Right ventricle myocardium superior (tissue), 1 donor: ENCODE results near the gene ALOX5. TPM values are rescaled to one million over a fixed set of nuclear protein-coding genes. Genes with fewer than 3 reads are reported as not detected.

ENCODE experiments used
- ATAC-seq: fragments of 200-7000 bp; cut with Tn5 transposase; one replicate; pipeline ENCODE4 v1.9.1; 2020; ENCODE audit warnings: mild to moderate bottlenecking; ENCODE audit not compliant: poor library complexity
- DNase-seq: peaks from one replicate; pipeline ENCODE4 v3.0.0-alpha.2; 2020
- intact Hi-C: fragments of 100-400 bp; cut with DNase I; formaldehyde crosslinking; loops from one replicate; pipeline ENCODE4 v1.11.2; 2022
- total RNA-seq: library from RNA; stranded (reverse); fragmentation: NEBNext Ultra II Directional; extraction: Animal tissue kit (Norgen Biotek cat#: 25700); gene quantifications from one replicate; pipeline ENCODE4 v1.2.1, GENCODE V29; 2021
- donor health status: DM: no; HTN: yes; CAD: no; lungs with severe emphysema.

The ALOX5 gene
- total RNA-seq, 1 donor from 2014 or later, result 4.7 TPM

DNA sequence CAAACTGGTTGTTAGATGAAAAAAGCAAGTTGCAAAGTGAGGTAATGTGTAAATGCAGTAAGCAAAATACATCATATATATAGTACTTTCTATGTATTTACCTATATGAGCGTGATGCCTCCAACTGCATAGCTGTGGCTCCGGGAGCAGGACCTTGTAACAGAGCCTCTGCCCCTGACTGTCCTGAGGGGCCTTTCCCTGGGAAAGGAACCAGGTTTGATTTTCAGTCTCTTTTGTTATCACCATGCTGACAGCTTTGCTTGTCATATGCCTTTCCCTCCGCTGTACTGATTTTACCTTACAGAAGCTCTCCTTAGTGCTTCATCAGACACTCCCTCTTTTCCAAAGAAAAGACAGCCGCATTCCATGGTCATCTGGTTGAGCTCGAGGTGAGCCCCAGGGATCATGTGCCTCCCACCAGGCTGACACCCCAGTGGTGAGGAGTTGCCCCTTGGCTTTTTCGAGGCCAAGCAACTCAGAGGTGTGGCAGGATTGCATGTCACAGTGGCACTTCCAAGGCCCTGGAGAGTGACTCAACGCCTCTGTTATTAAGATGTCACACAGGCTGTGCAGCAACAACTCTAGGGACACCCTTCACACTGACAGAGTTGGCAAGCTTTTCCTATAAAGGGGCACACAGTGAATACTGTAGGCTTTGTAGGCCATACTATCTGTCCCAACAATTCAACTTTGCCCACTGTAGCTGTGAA is 78.9 kb downstream of the ALOX5 start:
- ATAC-seq, result peak; percentile 95
- DNase-seq, result no peak
- intact Hi-C loops, result no loop called here

DNA sequence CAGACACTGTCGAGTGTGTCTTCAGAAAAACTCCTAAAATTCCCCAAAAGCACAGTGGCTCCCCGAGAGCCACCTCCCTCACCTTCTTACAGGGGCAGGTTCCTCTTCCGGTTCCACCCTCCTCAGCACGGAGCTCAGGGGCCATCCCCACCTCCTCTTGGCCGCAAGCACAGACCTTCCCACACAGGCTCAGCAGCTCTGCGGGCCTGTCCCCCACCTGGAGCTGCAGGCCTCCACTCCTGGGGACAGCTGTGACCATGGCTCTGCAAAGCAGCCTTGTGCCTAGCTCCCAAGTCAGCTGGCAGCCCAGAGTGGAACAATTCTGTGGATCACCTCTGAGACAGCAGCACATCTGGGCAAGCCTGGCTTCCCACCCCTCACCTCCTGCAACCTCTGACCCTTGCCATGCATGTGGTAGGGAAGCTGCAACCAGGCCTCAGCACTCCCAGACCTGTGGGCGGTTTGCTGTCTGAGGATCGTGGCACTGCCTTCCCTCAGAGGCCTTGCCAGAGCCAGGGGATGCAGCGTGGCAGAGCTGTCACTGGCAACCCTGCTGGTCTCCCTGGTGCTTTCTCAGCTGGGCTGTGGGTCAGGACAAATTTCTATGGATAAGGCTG is 79.7 kb downstream of the ALOX5 start:
- DNase-seq, result no peak
- peak; percentile 15 for ATAC-seq
- intact Hi-C loops, result no loop called here

DNA sequence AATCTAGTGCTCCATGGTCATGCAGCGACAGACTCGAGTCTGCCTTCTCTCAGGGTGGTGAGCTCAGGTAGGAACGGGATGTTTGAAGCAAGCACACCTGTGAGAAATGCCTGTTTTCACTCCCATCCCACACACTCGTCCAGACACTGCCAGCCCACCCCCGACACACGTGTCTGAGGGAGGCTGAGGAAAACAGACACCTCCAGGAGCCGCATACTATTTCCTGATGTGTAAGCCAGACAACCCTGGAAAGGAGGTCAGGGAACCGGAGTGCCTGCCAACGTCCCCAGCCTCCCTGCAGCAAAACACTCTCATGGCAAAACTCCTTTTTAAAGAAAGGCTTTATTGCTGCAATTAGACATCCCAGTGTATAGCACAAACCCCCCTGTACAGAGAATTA is 80.2 kb downstream of the ALOX5 start:
- intact Hi-C loops, result no loop called here
- DNase-seq, result no peak

DNA sequence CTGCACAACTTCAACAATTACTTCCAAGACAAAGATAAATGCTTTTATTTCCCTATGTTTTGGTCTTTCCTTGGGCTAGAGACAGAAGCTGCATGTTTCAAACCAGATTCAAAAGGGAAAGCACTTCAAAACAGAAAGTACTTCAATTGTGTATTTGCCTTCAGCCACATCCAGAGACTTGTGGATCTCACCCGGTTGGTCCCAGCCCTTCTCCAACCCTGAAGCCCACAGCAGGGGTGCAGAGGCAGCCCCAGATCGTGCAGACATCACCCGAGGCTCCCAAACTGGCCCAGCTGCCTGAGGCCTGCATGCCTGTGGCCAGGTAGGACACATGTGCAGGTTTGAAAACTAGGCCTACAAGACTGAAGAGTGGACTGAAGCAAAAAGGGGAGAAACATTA is 80.8 kb downstream of the ALOX5 start:
- no peak for DNase-seq
- intact Hi-C loops, result no loop called here
- no peak for ATAC-seq

More for the DNA sequence above, 80.2 kb downstream of the ALOX5 start:
- ATAC-seq, result peak; percentile 50

DNA sequence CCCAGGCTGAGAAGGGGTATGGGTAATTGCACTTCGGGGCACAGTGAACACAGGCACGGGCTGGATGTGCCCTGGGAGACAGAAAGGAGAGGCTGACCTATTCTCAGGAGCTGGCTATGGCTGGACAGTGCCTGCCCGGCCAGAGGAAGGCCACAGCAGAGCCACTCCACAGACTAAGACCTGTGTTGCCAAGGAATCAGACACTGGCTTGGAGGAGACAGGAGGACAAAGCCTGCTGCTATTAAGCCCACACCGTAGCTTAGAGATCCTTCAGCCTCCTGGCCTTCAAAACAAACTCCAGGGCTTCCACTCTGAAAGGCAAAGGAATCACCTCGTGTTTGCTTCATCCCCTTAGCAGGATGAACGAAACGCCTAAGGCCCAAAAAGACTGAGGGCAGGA is 82.2 kb downstream of the ALOX5 start:
- DNase-seq (no peak), ATAC-seq (no peak)
- intact Hi-C loops, result no loop called here

DNA sequence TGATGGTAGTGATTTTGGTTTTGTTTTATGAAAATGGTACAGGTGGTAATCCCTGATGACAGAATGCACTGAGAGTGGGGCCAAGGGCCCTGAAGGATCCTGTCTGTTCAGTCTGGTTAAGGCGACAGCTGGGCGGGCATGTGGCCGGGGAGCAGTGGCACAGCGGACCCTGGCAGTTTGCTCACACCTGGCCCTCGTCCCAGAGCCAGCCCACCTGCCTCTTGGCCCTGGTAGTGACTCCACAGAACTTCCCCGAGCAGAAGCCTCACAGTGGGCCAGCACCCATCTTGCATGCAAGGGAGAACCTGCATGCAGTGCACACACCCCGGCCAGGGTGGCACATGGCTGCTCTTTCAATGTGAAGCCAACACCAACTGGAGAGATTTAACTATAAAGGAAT is 82.8 kb downstream of the ALOX5 start:
- intact Hi-C loops, result no loop called here
- ATAC-seq (no peak), DNase-seq (no peak)

DNA sequence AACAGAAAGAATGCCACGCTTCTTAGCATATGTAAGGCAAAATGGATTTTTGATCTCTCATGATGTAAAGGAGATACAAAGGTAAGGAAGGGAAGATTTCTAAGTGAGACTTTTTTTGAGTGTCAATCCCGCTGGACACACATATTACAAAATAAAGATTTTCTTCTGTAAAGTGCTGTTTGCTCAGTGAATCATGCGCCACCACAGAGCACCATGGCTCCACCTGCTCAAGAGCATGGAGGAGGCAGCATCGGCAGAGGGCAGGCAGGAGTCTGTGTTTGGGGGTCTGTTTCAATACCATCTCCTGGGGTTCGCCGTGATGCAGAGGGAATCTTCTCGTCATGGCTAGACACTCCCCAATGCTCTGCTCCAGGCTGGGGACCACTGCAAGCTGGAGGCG is 83.5 kb downstream of the ALOX5 start:
- ATAC-seq, result no peak
- intact Hi-C loops, result no loop called here
- no peak for DNase-seq

DNA sequence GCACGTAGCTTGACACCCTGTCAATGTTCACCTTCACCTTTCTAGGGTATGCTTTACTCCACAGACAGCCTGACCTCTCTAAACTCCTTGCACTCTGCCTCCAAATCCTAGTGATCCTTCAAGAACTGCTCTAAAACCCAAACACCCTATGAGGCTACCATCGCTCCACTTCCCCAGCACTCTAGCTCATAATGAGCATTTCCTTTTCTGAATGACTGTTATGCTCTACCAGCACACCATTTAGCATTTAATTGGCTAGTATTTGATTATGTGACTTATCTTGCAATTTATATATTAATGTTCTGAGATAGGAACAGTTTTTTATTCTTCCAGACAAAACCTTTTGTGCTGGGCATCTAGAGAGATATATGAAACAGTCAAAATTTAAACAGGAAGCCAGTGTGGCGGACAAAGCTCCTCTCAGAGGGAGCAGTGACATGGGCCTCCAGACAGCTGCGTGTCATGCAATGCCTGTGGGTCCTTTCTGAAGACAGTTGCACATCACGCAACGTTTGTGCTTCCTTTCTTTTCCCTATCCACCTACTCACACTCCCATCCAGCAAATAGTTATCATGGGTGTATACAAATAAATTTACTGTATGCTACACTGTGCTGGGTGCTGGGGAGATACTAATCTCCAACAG is 86.3 kb downstream of the ALOX5 start:
- ATAC-seq, result no peak
- intact Hi-C loops, result no loop called here
- DNase-seq, result no peak

DNA sequence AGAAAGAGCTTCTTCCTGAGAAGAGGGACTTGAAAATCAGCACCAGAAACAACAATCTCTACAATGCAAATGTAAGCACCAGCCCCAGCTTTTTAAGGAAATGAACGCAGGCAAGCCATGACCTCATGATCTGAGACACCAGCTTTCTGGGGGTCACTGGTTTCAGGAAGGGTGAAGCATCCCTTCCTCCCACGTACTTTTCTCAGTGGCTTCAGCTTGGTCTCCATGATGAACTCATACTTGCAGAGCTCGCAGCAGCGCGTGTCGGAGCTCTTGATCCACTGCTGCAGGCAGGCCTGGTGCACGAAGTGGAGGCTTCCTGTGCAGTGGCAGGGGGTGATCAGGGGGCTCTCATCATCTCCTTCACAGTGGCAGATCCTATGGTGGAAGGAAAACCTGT is 87.0 kb downstream of the ALOX5 start:
- ATAC-seq, result no peak
- intact Hi-C loops, result no loop called here

DNA sequence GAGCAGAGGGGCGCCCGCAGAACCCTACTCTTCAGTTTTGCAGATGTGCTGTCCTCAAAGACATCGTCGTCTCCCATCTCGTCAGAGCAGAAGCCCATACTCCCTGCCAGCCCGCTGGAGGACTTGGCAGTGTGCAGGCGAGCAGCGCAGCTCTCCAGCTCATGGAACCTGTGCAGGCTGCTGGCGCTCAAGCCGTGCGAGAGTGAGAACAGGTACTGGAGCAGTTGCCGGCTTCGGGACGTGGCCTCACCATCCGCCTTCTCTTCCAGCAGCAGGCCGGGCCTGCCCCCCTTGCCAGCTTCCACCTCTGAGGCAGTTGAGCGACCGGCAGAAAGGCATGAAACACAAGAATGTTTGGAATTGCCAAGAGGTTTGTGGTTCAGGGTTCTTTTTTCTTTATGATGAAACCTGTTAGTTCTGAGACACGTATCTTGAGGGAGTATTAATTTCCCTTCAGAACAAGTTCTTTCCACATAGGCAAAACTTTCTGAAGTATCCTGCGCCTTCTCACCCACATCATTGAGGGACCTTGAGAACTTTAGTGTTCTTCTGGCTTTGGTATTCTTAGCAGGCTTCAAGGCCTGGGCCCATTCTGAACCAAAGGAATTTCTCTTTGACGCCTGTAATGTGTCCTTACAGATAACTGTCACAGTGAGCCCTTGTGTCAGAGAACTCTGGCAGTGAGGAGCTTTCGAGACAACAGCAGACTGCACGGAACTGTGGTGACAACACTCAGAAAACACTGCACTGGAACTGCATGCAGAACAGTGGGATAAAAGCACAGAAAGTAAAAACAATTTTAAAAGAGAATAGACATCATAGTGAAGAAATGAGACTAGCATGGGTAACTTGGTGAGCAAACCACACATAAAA is 89.5 kb downstream of the ALOX5 start:
- no peak for DNase-seq
- intact Hi-C loops, result loop anchor here (2.0 kb wide), 1 partner anchor 209 kb away; the partner anchor contains the start of gene ZFAND4
- peak; percentile 58 for ATAC-seq

More for the DNA sequence above, 87.0 kb downstream of the ALOX5 start:
- DNase-seq, result no peak

DNA sequence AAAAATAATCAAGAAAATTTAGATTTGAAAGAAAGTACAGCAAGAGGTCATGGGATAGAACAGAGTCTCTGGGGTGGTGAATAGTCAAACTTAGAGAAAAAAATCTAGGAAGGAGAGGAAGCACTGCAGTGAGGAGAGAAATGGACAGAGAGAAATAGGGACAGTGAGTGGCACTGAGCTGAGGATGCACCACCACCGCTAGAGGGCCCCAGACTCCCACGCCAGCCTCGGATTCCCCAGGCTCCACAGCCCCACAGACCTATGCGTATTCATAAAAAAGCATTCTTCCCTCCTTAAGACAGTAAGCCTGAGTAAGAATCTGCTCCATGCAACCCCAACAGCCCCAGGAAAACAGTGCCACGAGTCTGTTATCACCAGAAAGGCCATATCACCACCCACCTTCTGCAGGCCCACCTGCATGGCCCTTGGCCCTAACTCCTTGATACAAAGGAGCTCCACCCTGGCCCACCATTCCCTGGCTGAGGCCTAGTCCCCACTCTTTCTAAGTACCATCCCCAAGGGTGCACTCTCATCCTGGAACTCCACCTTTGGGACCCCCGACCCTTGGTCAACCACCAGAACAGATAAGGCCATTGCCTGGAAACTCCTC is 91.0 kb downstream of the ALOX5 start:
- intact Hi-C loops, result loop anchor here (2.0 kb wide), 1 partner anchor 208 kb away; the partner anchor contains the start of gene ZFAND4
- ATAC-seq (peak; percentile 95), DNase-seq (peak; percentile 83)

DNA sequence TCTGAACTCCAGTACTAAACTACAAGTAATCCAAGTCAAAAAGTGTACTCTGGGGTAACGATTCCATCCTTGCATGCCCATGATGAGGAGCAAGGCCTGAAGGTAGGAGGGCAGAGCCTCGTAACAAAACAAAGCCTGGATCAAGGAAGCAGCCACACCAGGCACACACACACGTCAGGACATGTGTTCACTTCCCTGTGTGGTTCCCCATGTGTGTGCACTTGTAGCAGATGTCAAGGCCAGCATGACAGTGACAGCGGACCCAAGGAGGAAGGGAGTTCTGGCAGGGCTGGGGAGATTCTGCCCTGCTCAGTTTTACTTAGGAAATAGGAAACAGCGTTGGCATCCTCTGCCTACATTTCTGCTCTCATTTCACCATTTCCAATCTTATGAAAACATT is 92.8 kb downstream of the ALOX5 start:
- intact Hi-C loops, result no loop called here
- DNase-seq (no peak), ATAC-seq (no peak)

DNA sequence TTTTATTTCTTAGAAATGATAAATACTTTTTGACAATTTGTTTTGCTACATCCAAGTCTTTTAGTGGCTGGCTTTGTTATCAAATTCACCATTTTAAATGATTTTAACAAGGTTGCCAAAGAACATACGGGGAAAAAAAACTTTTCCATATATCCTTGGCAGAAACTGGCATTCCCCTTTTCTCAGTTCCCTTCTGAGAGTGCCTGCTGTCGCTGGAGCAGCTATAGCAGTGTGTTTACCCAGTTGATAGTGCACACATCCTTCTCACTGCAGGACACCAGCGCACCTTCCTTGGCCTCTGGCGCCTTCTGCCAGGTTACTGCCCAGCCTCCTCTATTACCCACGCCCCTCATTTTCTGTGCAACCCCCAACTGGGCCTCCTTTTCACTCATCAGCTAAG is 94.1 kb downstream of the ALOX5 start:
- ATAC-seq (no peak), DNase-seq (no peak)
- intact Hi-C loops, result no loop called here

DNA sequence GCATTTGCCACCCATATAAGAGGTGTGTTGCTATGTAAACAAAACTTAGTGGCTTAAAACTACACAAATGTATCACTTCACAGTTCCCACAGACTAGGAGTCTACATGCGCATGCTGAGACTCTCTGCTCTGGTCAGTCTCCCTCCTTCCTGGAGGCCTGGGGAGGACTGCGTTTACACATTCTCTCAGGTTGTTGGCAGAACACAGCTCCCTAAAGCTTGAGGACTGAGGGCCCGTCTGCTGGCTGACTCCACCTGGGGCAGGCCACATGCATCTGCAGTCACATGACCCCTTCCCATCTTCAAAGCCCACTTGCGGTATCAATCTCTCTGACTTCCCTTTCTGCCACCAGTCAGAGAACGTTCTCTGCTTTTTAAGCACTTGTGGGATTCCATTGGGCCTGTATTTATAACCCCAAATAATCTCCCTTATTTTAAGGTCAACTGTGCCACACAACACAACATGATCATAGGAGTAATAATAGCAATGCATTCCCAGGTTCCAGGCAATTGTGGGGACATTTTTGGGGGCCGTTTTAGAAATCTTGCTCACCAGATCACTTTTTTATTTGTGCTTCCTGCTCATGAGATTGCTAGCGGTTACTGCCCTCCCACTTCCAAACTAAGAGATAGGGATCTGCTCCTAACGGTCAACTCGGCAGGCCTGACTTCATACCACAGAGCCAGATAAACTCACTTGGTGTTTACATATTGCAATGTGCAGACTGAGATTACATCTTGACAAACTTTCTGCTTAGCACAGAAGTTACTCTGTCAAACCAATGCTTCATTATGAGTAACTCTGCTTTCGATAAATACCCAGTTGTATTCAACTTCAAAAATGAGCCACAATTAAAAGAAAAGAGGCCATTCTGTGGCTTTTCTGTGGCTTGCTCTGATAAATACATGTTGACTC is 96.3 kb downstream of the ALOX5 start:
- intact Hi-C loops, result no loop called here
- peak; percentile 39 for ATAC-seq
- no peak for DNase-seq

DNA sequence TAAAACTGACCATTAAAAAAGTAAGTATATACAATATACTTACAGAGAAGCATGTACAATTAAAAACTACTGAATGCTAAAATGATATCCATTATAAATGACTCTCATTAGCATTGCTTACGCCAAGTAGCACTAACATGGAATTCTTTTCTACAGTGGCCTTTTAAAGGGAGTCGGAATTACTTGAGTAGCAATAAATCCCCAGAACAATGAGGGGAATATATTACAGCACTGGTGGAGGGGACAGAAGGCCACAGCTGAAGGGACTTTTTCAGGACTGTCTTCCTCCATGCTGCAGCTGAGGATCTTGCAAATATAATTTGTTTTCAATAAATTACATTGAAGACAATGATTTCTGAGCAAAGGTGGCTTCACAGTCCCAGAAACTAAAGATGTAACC is 97.0 kb downstream of the ALOX5 start:
- DNase-seq, result no peak
- no peak for ATAC-seq
- intact Hi-C loops, result no loop called here

DNA sequence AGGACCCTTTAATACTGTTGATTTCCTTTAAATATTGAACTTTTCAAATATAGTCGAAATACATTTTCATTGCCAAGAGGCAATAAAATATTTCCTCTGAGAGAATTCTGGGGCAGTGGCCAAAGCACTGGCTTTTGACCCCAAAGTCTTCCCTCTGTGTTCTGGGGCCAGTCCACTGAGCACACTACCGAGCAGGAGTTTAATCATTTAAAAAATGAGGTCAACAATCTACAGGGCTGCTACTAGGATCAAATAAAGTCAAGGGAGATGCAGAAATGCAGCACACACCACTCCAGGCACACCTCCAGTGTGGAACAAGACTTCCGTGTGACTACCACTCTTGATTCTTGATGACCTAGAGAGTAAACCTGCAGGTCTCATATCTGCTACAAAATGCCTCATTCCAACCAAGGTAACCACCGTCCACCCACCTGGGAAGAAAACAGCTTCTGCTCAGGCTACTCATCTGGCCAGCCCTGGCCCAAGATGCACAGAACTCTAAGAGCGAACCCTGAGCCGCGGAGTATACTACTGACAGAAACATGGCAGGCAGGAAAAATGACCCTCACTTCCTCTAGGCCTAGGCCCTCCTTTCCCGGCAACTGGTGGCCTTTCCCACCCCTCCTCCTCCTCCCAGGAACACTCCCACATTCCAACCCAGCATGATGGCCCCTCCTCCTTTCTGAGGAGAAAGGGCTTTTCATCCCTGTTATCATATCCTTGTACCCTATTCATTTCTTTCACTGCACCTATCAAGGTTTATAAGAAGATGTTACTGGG is 97.7 kb downstream of the ALOX5 start:
- ATAC-seq, result no peak
- intact Hi-C loops, result no loop called here
- no peak for DNase-seq

DNA sequence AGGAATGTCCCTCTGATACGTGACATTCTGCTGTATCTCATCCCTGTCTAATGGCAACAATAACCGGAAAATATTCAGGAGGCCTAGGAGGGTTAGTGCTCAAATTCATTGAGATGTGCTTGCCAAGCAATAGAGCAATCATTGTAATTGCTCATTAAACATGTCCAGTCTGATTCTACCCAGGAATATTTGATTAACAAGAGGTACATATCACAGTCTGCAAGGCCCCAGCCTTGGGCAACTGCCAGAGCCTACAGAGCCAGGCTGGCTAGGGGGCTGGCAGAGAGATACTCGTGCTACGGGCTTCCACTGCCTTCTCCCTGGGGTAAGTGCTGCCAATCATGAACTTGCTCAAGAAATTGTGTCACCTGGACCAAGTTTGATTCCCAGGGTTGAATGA is 99.1 kb downstream of the ALOX5 start:
- intact Hi-C loops, result no loop called here

More for the DNA sequence above, 99.1 kb downstream of the ALOX5 start:
- ATAC-seq (no peak), DNase-seq (no peak)
